ENCODE measurements around the gene YEATS4. TPM values are rescaled to one million over a fixed set of nuclear protein-coding genes. Genes with fewer than 3 reads are reported as not detected.
A peak's percentile ranks its signal among the peaks of the same experiment; 100 is the strongest.

Gene YEATS4
- total and polyA plus RNA-seq, 2 experiments from 2014 or later: 64.7 to 90.5 TPM

- no peaks in the 10 kb centered on the region for H3F3A ChIP-seq (replicated peaks; ENCODE audit: low read depth)
- DNase-seq (ENCODE audit: low spot score): no peak
- H3K4me2 ChIP-seq: no peak overlapping the region
- Mint-ChIP-seq H3K4me3 (no peak overlapping the region), H3K4me1 (peaks cover 18% of the 10 kb centered on the region), H3K27me3 (ENCODE audit: insufficient read depth, low read depth, poor library complexity) (no peaks in the 10 kb centered on the region), H3K9me3 (no peaks in the 10 kb centered on the region), H3K36me3 (ENCODE audit: low read depth) (no peaks in the 10 kb centered on the region; the same call in 2 of the 3 replicates), H3K27ac (no peak overlapping the region)
- H2AFZ ChIP-seq: peak overlapping the region; percentile 84
- H3K36me3 ChIP-seq (ENCODE audit: insufficient read depth): no peaks in the 10 kb centered on the region
- no peaks in the 10 kb centered on the region for H3K27me3 ChIP-seq (ENCODE audit: insufficient read depth)
- H3K4me1 ChIP-seq (ENCODE audit: insufficient read depth): no peaks in the 10 kb centered on the region
- H4K20me1 ChIP-seq (replicated peaks; ENCODE audit: insufficient read depth): no peaks in the 10 kb centered on the region
- no peaks in the 10 kb centered on the region for H3K9me2 ChIP-seq (ENCODE audit: insufficient read depth)
- no peak for TF ChIP-seq STAT1 (IDR thresholded peaks at IDR 0.05; ENCODE audit: unreplicated experiment)
- TF ChIP-seq JUNB (IDR thresholded peaks at IDR 0.05; ENCODE audit: unreplicated experiment): no peak
- no peak for TF ChIP-seq EZH2phosphoT487 (IDR thresholded peaks at IDR 0.05; ENCODE audit: unreplicated experiment)
- TF ChIP-seq ZNF462 (CRISPR knock-in tag; IDR thresholded peaks at IDR 0.05): no peak
- no peak for TF ChIP-seq CREB1 (CRISPR knock-in tag; IDR thresholded peaks at IDR 0.05; ENCODE audit: low read depth)
- no peak for TF ChIP-seq POLR2AphosphoS5 (IDR thresholded peaks at IDR 0.05; ENCODE audit: low read depth)
- no peak for TF ChIP-seq EZH2 (IDR thresholded peaks at IDR 0.05; ENCODE audit: low read depth, unreplicated experiment)
- no peak for TF ChIP-seq ZNF114 (CRISPR knock-in tag; IDR thresholded peaks at IDR 0.05)
- no peak for TF ChIP-seq REST (IDR thresholded peaks at IDR 0.05; ENCODE audit: unreplicated experiment)
- TF ChIP-seq NANOG (IDR thresholded peaks at IDR 0.05; ENCODE audit: borderline replicate concordance): no peak
- TF ChIP-seq CTCF (conservative IDR thresholded peaks at IDR 0.05; ENCODE audit: low read depth in 2 of 2): no peak
- TF ChIP-seq ETS1 (IDR thresholded peaks at IDR 0.05): no peak
- peak; percentile 43 for ATAC-seq
- no peak overlapping the region for H3K4me3 ChIP-seq
- no peaks in the 10 kb centered on the region for H3K79me2 ChIP-seq (replicated peaks; ENCODE audit: insufficient read depth)
- H3K27ac ChIP-seq (ENCODE audit: low read depth): no peak overlapping the region
These were observed 4.9 kb upstream of the YEATS4 start for GRCh38 chr12:69354556-69355187.
